ENCODE results near the gene HTR3C.

DNA sequence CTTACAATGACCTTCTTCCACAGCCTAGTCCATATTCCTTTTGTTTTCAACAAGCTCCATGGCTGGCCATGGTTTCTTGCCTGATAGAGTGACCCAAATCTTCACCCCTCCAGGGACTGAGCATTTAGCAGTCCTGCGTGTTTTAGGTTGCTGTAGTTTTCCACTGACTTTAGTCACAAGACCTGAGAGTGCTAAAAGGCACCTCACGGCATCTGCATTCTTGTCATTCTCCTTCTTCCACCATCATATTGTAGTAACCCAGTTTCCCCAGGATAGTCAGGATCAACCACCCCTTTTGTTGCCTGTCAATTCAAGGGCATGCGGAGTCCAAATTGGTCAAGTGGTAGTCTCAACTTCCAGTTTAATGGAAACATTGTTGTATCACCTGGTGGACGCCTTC, 20.8 kb downstream of the HTR3C start:
- TF ChIP-seq, protein P1, sequence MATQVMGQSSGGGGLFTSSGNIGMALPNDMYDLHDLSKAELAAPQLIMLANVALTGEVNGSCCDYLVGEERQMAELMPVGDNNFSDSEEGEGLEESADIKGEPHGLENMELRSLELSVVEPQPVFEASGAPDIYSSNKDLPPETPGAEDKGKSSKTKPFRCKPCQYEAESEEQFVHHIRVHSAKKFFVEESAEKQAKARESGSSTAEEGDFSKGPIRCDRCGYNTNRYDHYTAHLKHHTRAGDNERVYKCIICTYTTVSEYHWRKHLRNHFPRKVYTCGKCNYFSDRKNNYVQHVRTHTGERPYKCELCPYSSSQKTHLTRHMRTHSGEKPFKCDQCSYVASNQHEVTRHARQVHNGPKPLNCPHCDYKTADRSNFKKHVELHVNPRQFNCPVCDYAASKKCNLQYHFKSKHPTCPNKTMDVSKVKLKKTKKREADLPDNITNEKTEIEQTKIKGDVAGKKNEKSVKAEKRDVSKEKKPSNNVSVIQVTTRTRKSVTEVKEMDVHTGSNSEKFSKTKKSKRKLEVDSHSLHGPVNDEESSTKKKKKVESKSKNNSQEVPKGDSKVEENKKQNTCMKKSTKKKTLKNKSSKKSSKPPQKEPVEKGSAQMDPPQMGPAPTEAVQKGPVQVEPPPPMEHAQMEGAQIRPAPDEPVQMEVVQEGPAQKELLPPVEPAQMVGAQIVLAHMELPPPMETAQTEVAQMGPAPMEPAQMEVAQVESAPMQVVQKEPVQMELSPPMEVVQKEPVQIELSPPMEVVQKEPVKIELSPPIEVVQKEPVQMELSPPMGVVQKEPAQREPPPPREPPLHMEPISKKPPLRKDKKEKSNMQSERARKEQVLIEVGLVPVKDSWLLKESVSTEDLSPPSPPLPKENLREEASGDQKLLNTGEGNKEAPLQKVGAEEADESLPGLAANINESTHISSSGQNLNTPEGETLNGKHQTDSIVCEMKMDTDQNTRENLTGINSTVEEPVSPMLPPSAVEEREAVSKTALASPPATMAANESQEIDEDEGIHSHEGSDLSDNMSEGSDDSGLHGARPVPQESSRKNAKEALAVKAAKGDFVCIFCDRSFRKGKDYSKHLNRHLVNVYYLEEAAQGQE (IDR thresholded peaks at IDR 0.05; ENCODE audit: low read depth), result no peak
- TF ChIP-seq EP300 (IDR thresholded peaks at IDR 0.05; ENCODE audit: borderline replicate concordance) (no peak), TAF1 (IDR thresholded peaks at IDR 0.05; ENCODE audit: low read depth) (no peak), FOXM1 (IDR thresholded peaks at IDR 0.05; ENCODE audit: borderline replicate concordance, low read depth) (no peak), EGR1 (IDR thresholded peaks at IDR 0.05) (no peak), TEAD4 (IDR thresholded peaks at IDR 0.05) (no peak), YY1 (IDR thresholded peaks at IDR 0.05; ENCODE audit: low read depth) (no peak), RAD21 (IDR thresholded peaks at IDR 0.05; ENCODE audit: low read depth) (no peak), CREB1 (IDR thresholded peaks at IDR 0.05; ENCODE audit: low read depth) (no peak), CEBPB (IDR thresholded peaks at IDR 0.05) (no peak), NFIC (IDR thresholded peaks at IDR 0.05) (no peak), ZBTB7A (IDR thresholded peaks at IDR 0.05; ENCODE audit: low read depth) (no peak)
- TF ChIP-seq, protein P2, sequence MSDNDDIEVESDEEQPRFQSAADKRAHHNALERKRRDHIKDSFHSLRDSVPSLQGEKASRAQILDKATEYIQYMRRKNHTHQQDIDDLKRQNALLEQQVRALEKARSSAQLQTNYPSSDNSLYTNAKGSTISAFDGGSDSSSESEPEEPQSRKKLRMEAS (IDR thresholded peaks at IDR 0.05), result no peak
- TF ChIP-seq, protein P3, sequence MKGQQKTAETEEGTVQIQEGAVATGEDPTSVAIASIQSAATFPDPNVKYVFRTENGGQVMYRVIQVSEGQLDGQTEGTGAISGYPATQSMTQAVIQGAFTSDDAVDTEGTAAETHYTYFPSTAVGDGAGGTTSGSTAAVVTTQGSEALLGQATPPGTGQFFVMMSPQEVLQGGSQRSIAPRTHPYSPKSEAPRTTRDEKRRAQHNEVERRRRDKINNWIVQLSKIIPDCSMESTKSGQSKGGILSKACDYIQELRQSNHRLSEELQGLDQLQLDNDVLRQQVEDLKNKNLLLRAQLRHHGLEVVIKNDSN (IDR thresholded peaks at IDR 0.05), result no peak
